ENCODE measurements around the gene LHFPL6.

- TF ChIP-seq CTCF (conservative IDR thresholded peaks at IDR 0.05) = no peak
- no peak for TF ChIP-seq EZH2 (IDR thresholded peaks at IDR 0.05; ENCODE audit: low read depth)
Measured at GRCh38 chr13:39365879-39366278, 237.1 kb downstream of the LHFPL6 start.

Measured in PC-9 (cell line).